ENCODE results near the gene PRKCA.

DNA sequence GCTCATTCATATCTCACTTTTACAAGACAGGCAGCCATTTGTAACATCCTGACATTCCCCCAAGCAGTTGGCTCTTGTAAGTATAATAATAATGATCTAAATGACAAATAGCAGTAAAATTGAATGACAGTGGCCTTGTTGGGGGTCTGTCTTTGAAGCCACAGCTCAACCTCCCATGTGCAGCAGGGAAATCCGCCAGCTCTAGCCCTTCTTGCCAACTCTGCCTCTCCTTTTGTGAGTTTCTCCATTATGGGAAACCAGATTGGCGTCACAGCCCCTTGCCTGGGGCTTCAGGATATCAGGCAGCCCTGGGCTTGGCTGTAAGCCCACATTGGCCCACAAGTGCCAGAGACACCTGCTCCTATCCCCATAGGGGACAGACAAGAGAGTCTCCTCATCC, 462.1 kb downstream of the PRKCA start:
- TF ChIP-seq, protein P1, sequence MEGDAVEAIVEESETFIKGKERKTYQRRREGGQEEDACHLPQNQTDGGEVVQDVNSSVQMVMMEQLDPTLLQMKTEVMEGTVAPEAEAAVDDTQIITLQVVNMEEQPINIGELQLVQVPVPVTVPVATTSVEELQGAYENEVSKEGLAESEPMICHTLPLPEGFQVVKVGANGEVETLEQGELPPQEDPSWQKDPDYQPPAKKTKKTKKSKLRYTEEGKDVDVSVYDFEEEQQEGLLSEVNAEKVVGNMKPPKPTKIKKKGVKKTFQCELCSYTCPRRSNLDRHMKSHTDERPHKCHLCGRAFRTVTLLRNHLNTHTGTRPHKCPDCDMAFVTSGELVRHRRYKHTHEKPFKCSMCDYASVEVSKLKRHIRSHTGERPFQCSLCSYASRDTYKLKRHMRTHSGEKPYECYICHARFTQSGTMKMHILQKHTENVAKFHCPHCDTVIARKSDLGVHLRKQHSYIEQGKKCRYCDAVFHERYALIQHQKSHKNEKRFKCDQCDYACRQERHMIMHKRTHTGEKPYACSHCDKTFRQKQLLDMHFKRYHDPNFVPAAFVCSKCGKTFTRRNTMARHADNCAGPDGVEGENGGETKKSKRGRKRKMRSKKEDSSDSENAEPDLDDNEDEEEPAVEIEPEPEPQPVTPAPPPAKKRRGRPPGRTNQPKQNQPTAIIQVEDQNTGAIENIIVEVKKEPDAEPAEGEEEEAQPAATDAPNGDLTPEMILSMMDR (IDR thresholded peaks at IDR 0.05): no peak
- no peak for TF ChIP-seq POLR2AphosphoS5 (IDR thresholded peaks at IDR 0.05)

All from prostate gland (tissue), 2 donors.